HepG2 (cell line): Measurements from ENCODE around the gene AMDHD1. TPM values are rescaled to one million over a fixed set of nuclear protein-coding genes. Genes with fewer than 3 reads are reported as not detected.

Source experiments
- ARNT2 ChIP-seq: sonication (generic); formaldehyde crosslinking; IDR thresholded peaks from 2 replicates; pipeline ENCODE4 v1.8.0; 2022; ENCODE audit warnings: mild to moderate bottlenecking, low read depth, missing genetic modification reagents, moderate library complexity
- FOXM1 ChIP-seq: sonication (generic); formaldehyde crosslinking; IDR thresholded peaks from 2 replicates; pipeline ENCODE4 v1.5.0; 2020; ENCODE audit warnings: missing genetic modification reagents
- GMEB1 ChIP-seq: sonication (generic); formaldehyde crosslinking; IDR thresholded peaks from 2 replicates; pipeline ENCODE4 v1.5.1; 2020; ENCODE audit warnings: missing genetic modification reagents, mild to moderate bottlenecking, borderline replicate concordance
- HMGXB3 ChIP-seq: sonication (generic); formaldehyde crosslinking; IDR thresholded peaks from 2 replicates; pipeline ENCODE4 v1.4.0; 2020; ENCODE audit warnings: missing genetic modification reagents, borderline replicate concordance
- NRL ChIP-seq: sonication (generic); formaldehyde crosslinking; IDR thresholded peaks from 2 replicates; pipeline ENCODE4 v1.5.0; 2020; ENCODE audit warnings: missing genetic modification reagents, mild to moderate bottlenecking, moderate library complexity, borderline replicate concordance
- RBAK ChIP-seq: sonication (generic); formaldehyde crosslinking; IDR thresholded peaks from 2 replicates; pipeline ENCODE4 v1.5.1; 2020; ENCODE audit warnings: mild to moderate bottlenecking, missing genetic modification reagents
- ZFP91 ChIP-seq: sonication (generic); formaldehyde crosslinking; IDR thresholded peaks from 2 replicates; pipeline ENCODE4 v1.9.0; 2022; ENCODE audit warnings: missing genetic modification reagents, mild to moderate bottlenecking, borderline replicate concordance
- ZNF253 ChIP-seq: sonication (generic); formaldehyde crosslinking; IDR thresholded peaks from 2 replicates; pipeline ENCODE4 v1.8.0; 2022; ENCODE audit warnings: mild to moderate bottlenecking, missing genetic modification reagents, borderline replicate concordance
- ZNF317 ChIP-seq: sonication (generic); formaldehyde crosslinking; IDR thresholded peaks from 2 replicates; pipeline ENCODE4 v1.5.0; 2020; ENCODE audit warnings: mild to moderate bottlenecking, missing genetic modification reagents
- ZNF318 ChIP-seq: sonication (generic); formaldehyde crosslinking; IDR thresholded peaks from 2 replicates; pipeline ENCODE4 v1.4.0; 2020; ENCODE audit warnings: mild to moderate bottlenecking, missing genetic modification reagents
- ZNF530 ChIP-seq: sonication (generic); formaldehyde crosslinking; IDR thresholded peaks from 2 replicates; pipeline ENCODE4 v1.5.0; 2020; ENCODE audit warnings: low read depth, mild to moderate bottlenecking, missing genetic modification reagents
- ZNF589 ChIP-seq: sonication (generic); formaldehyde crosslinking; conservative IDR thresholded peaks from 2 replicates; pipeline ENCODE4 v1.8.0; 2022; ENCODE audit warnings: mild to moderate bottlenecking, moderate library complexity, missing genetic modification reagents
- polyA plus RNA-seq, 8 experiments: library from polyadenylated mRNA; depleted of rRNA in 3 of 8; stranded (reverse) in 7 of 8; unstranded in 1 of 8; fragments of >200 nt; fragmentation: Illumina TruSeq in 4 of 8; extraction: Trizol in 4 of 8; gene quantifications; 2 replicates each; pipeline versions ENCODE4 v1.2.1 to v1.2.3, GENCODE V29; 2011 to 2016; ENCODE audit warnings: low read depth in 4 of 8, missing spikeins in 1 of 8, mixed read lengths in 1 of 8; ENCODE audit not compliant: insufficient read depth in 1 of 8
- total RNA-seq, 5 experiments: library from RNA; depleted of rRNA; stranded (reverse); fragments of >200 nt; fragmentation: Illumina TruSeq; extraction: Trizol; gene quantifications; 2 replicates each; pipeline ENCODE4 v1.2.3, GENCODE V29; 2016; ENCODE audit warnings: low read depth in 1 of 5

AMDHD1 gene
- total and polyA plus RNA-seq, 2 of the 13 experiments (the other 11 are each of a cell fraction or from before 2014, with no cell fraction given), result 6.5 to 29.6 TPM

GRCh38 chr12:95943330-95943842, at the start of gene AMDHD1 (continued):
- TF ChIP-seq ZNF318 (CRISPR knock-in tag), result 0 out of 2 replicates have a peak, but pooled peaks have one; percentile 59
- no peak for TF ChIP-seq ZNF317 (CRISPR knock-in tag)
- no peak; the same call in 1 of the 2 replicates for TF ChIP-seq ARNT2 (CRISPR knock-in tag)
- no peak for TF ChIP-seq GMEB1 (CRISPR knock-in tag)
- TF ChIP-seq ZNF589 (CRISPR knock-in tag), result 0 out of 2 replicates have a peak, but pooled peaks have one; percentile 24
- TF ChIP-seq HMGXB3 (CRISPR knock-in tag), result no peak
- TF ChIP-seq ZNF253 (CRISPR knock-in tag), result no peak
- peak; percentile 10; the same call in 1 of the 2 replicates for TF ChIP-seq NRL (CRISPR knock-in tag)
- no peak for TF ChIP-seq ZNF530 (CRISPR knock-in tag)
- TF ChIP-seq ZFP91 (CRISPR knock-in tag), result peak; percentile 55; the same call in 1 of the 2 replicates
- no peak for TF ChIP-seq RBAK (CRISPR knock-in tag)
- TF ChIP-seq FOXM1, result no peak
